Urothelium cell line (cell line): ENCODE measurements around the gene KRTAP19-5.
A peak's percentile ranks its signal among the peaks of the same experiment; 100 is the strongest.
"Not testable (repeated sequence)": the region's sequence is repeated elsewhere in the genome, so short reads cannot be mapped to it uniquely, and the experiment has no call there.

Experiments
- DNase-seq: peaks from one replicate; pipeline ENCODE4 v3.0.0; 2011; ENCODE audit warnings: low spot score, mixed read lengths
- FAIRE-seq: peaks from 2 replicates; lab custom pipeline; 2011; peaks lifted over from hg19 to GRCh38; lab: Jason Lieb, UNC

The KRTAP19-5 gene

GRCh38 chr21:30502041-30502440 lies at the start of gene KRTAP19-5:
KRTAP19-5 (minus strand) TSS chr21:30502141; CDS start chr21:30502090, 51 bp downstream.
- peak; percentile 96 for FAIRE-seq

GRCh38 chr21:30541764-30542163 lies 39.8 kb upstream of the KRTAP19-5 start, which contains the start of gene KRTAP19-6:
KRTAP19-6 (minus strand) TSS chr21:30541864; CDS start chr21:30541833, 31 bp downstream.
- no peak for FAIRE-seq
- no peak for DNase-seq

More at GRCh38 chr21:30502041-30502440, at the start of gene KRTAP19-5:
- DNase-seq: no peak

GRCh38 chr21:30518876-30519275 lies 16.9 kb upstream of the KRTAP19-5 start:
- no peak for FAIRE-seq

GRCh38 chr21:30515681-30516080 lies 13.7 kb upstream of the KRTAP19-5 start:
- no peak for FAIRE-seq
- DNase-seq: no peak

More at GRCh38 chr21:30518876-30519275, 16.9 kb upstream of the KRTAP19-5 start:
- no peak for DNase-seq

- not testable (repeated sequence) for FAIRE-seq, DNase-seq
These were observed 3.8 kb upstream of the KRTAP19-5 start for GRCh38 chr21:30505621-30506205.

- DNase-seq (no peak), FAIRE-seq (no peak)
These were observed 4.9 kb downstream of the KRTAP19-5 start, which contains the start of gene KRTAP19-4 for GRCh38 chr21:30497065-30497464. KRTAP19-4 (minus strand) TSS chr21:30497165; CDS start chr21:30497110, 55 bp downstream.

- FAIRE-seq (no peak), DNase-seq (no peak)
These were observed 9.9 kb downstream of the KRTAP19-5 start, which contains the start of gene KRTAP19-3 for GRCh38 chr21:30491963-30492428. KRTAP19-3 (minus strand) TSS chr21:30492013; CDS start chr21:30491957, 56 bp downstream.

GRCh38 chr21:30487336-30487735 lies 14.6 kb downstream of the KRTAP19-5 start, which contains the start of gene KRTAP19-2:
KRTAP19-2 (minus strand) TSS chr21:30487436; CDS start chr21:30487348, 88 bp downstream.
- no peak for DNase-seq
- FAIRE-seq: no peak

- DNase-seq (no peak), FAIRE-seq (no peak)
These were observed 15.8 kb downstream of the KRTAP19-5 start for GRCh38 chr21:30486180-30486579.

GRCh38 chr21:30482130-30482529 lies 19.8 kb downstream of the KRTAP19-5 start:
- FAIRE-seq (no peak), DNase-seq (no peak)

- DNase-seq: no peak
- FAIRE-seq: no peak
These were observed 21.8 kb downstream of the KRTAP19-5 start, which contains the start of gene KRTAP19-1 for GRCh38 chr21:30480145-30480544. KRTAP19-1 (minus strand) TSS chr21:30480367; CDS start chr21:30480317, 50 bp downstream.

GRCh38 chr21:30479259-30479658 lies 22.7 kb downstream of the KRTAP19-5 start:
- FAIRE-seq: no peak
- no peak for DNase-seq

GRCh38 chr21:30478004-30478403 lies 23.9 kb downstream of the KRTAP19-5 start:
- no peak for DNase-seq
- no peak for FAIRE-seq

- FAIRE-seq (no peak), DNase-seq (no peak)
These were observed 32.8 kb downstream of the KRTAP19-5 start for GRCh38 chr21:30468900-30469714.

- FAIRE-seq (no peak), DNase-seq (peak; percentile 20)
These were observed 38.2 kb downstream of the KRTAP19-5 start for GRCh38 chr21:30463713-30464112.
